ENCODE results near the gene EVX1. TPM values are rescaled to one million over a fixed set of nuclear protein-coding genes. Genes with fewer than 3 reads are reported as not detected.

The EVX1 gene
- total RNA-seq, 2 donors from 2014 or later: not detected

- Histone ChIP-seq H3K27me3 (peaks cover 37 to 65% of the 10 kb centered on the region in 2 donors), H3K27ac (no peak overlapping the region), H3K4me1 (peaks cover 0 to 27% of the 10 kb centered on the region in 2 donors), H3K4me3 (no peak overlapping the region), H3K9me3 (peaks cover 0 to 4% of the 10 kb centered on the region in 2 donors), H3K36me3 (no peaks in the 10 kb centered on the region)
- DNase-seq (ENCODE audit: low spot score): no peak
- no peak for TF ChIP-seq CTCF (IDR thresholded peaks at IDR 0.05)
Observed at GRCh38 chr7:27208998-27209397, 33.6 kb upstream of the EVX1 start.

- Histone ChIP-seq H3K27me3 (peaks cover 29 to 56% of the 10 kb centered on the region in 2 donors), H3K36me3 (no peaks in the 10 kb centered on the region), H3K27ac (no peak overlapping the region), H3K4me1 (peaks cover 0 to 22% of the 10 kb centered on the region in 2 donors), H3K4me3 (no peak overlapping the region), H3K9me3 (peaks cover 0 to 4% of the 10 kb centered on the region in 2 donors)
- TF ChIP-seq CTCF (IDR thresholded peaks at IDR 0.05): no peak
- DNase-seq (ENCODE audit: low spot score): no peak
Observed at GRCh38 chr7:27209933-27210440, 32.6 kb upstream of the EVX1 start.

- peak; percentile 81 to 87 for TF ChIP-seq CTCF (IDR thresholded peaks at IDR 0.05)
- peaks cover 0 to 4% of the 10 kb centered on the region in 2 donors for H3K9me3 ChIP-seq
- peaks cover 23 to 51% of the 10 kb centered on the region in 2 donors for H3K27me3 ChIP-seq
- no peak overlapping the region for H3K27ac ChIP-seq
- H3K4me1 ChIP-seq: peaks cover 0 to 16% of the 10 kb centered on the region in 2 donors
- DNase-seq (ENCODE audit: low spot score): no peak
- no peaks in the 10 kb centered on the region for H3K36me3 ChIP-seq
- peak overlapping the region in 1 of 2 donors; percentile 31 for H3K4me3 ChIP-seq
Observed at GRCh38 chr7:27210441-27211083, 32.0 kb upstream of the EVX1 start.

GRCh38 chr7:27211084-27211446, 31.5 kb upstream of the EVX1 start:
- Histone ChIP-seq H3K36me3 (no peaks in the 10 kb centered on the region), H3K27ac (no peak overlapping the region), H3K4me1 (peaks cover 0 to 15% of the 10 kb centered on the region in 2 donors), H3K27me3 (peaks cover 18 to 46% of the 10 kb centered on the region in 2 donors), H3K9me3 (no peaks in the 10 kb centered on the region), H3K4me3 (no peak overlapping the region)
- no peak for TF ChIP-seq CTCF (IDR thresholded peaks at IDR 0.05)
- no peak for DNase-seq (ENCODE audit: low spot score)

- Histone ChIP-seq H3K4me1 (peaks cover 0 to 15% of the 10 kb centered on the region in 2 donors), H3K4me3 (no peak overlapping the region), H3K27ac (no peak overlapping the region), H3K27me3 (peaks cover 15 to 40% of the 10 kb centered on the region in 2 donors), H3K9me3 (no peaks in the 10 kb centered on the region), H3K36me3 (no peaks in the 10 kb centered on the region)
- no peak for DNase-seq (ENCODE audit: low spot score)
- no peak for TF ChIP-seq CTCF (IDR thresholded peaks at IDR 0.05)
Observed at GRCh38 chr7:27211764-27212204, 30.8 kb upstream of the EVX1 start.

Measured in right atrium auricular region (tissue), 2 donors.